ENCODE measurements around the gene ZNF791.
"Not testable (repeated sequence)": the region's sequence is repeated elsewhere in the genome, so short reads cannot be mapped to it uniquely, and the experiment has no call there.

ZNF791 gene

DNA sequence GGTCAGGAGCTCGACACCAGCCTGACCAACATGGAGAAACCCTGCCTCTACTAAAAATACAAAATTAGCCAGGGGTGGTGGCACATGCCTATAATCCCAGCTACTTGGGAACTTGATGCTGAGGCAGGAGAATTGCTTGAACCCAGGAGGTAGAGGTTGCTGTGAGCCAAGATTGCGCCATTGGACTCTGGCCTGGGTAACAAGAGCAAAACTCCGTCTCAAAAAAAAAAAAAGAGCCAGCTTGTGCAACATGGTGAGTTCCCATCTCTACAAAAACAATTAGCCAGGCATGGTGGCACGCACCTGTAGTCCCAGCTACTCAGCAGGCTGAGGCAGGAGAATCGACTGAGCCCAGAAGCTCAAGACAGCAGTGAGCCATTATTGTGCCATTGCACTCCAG is 67.3 kb downstream of the ZNF791 start:
- H3K4me3 Mint-ChIP-seq; H3K27me3 Mint-ChIP-seq; H3K27ac Mint-ChIP-seq; DNase-seq; H3K9me3 Mint-ChIP-seq; ATAC-seq (replicated peaks): not testable (repeated sequence)
- Mint-ChIP-seq H3K4me1 (ENCODE audit: low read depth in 2 of 2) (peaks cover 25 to 26% of the 10 kb centered on the region in 2 donors), H3K36me3 (ENCODE audit: insufficient read depth) (peaks cover 82% of the 10 kb centered on the region)

DNA sequence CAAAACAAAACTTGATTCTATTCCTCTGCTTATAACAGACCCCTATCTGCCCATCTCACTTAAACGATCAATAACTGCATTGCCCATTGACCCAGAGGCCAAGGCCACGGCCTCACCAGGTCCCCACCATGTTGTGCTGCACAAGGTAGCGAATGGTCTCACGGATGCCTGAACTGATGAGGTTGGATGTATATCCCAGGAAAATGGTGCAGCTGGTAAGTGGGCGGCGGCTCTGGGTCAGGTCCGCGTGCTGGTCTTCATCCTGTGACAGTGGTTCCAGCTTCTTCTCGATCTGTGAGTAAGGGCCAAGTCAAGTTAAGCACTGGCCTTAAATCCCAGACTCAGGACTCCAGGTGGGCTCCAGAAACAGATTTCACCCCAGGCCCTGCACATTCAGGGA is 69.3 kb downstream of the ZNF791 start:
- peaks cover 67% of the 10 kb centered on the region for H3K36me3 Mint-ChIP-seq (ENCODE audit: insufficient read depth)
- no peaks in the 10 kb centered on the region for H3K9me3 Mint-ChIP-seq
- ATAC-seq (replicated peaks) (no peak), DNase-seq (no peak)
- peak overlapping the region; percentile 25 to 92 for H3K4me3 Mint-ChIP-seq
- peak overlapping the region in 1 of 2 donors; percentile 91 for H3K27ac Mint-ChIP-seq
- peaks cover 23 to 26% of the 10 kb centered on the region in 2 donors for H3K4me1 Mint-ChIP-seq (ENCODE audit: low read depth in 2 of 2)
- H3K27me3 Mint-ChIP-seq, result no peaks in the 10 kb centered on the region

- Mint-ChIP-seq H3K27ac (peak within 1 kb of the TSS; percentile 88 to 91), H3K27me3 (no peaks in the 10 kb centered on the region), H3K4me3 (peak within 1 kb of the TSS; percentile 92 to 94), H3K4me1 (ENCODE audit: low read depth in 2 of 2) (peaks cover 20 to 24% of the 10 kb centered on the region in 2 donors), H3K36me3 (ENCODE audit: insufficient read depth) (peaks cover 61% of the 10 kb centered on the region), H3K9me3 (no peaks in the 10 kb centered on the region)
- DNase-seq, result peak; percentile 83 to 90 (median 87)
- peak; percentile 81 for ATAC-seq (replicated peaks)
These were observed 70.6 kb downstream of the ZNF791 start, which contains the start of gene DHPS for GRCh38 chr19:12681074-12681987. TSS of gene DHPS (minus strand) at chr19:12681880. CDS start at chr19:12681766, 114 bp downstream.
